Right renal pelvis (tissue), 4 donors: ENCODE measurements around the gene NCKAP5. TPM values are rescaled to one million over a fixed set of nuclear protein-coding genes. Genes with fewer than 3 reads are reported as not detected.

ENCODE experiments used
- DNase-seq, 4 donors: peaks; one replicate each; pipeline ENCODE4 v3.0.0-alpha.2; 2013; ENCODE audit warnings: low read depth in 4 of 4, low spot score in 3 of 4, missing footprints in 1 of 4
- polyA plus RNA-seq, 4 donors: library from polyadenylated mRNA; unstranded; fragments of 120-200 nt; gene quantifications; one replicate each; pipeline ENCODE4 v1.2.1, GENCODE V29; 2013; ENCODE audit not compliant: insufficient read length in 4 of 4

NCKAP5 gene
- polyA plus RNA-seq, 4 donors = 7.2 to 10.1 (median 7.8) TPM

GRCh38 chr2:132804051-132804450 is 764.2 kb downstream of the NCKAP5 start:
- DNase-seq = no peak

GRCh38 chr2:132798341-132798740 is 769.9 kb downstream of the NCKAP5 start:
- DNase-seq = no peak

GRCh38 chr2:132797556-132797955 is 770.7 kb downstream of the NCKAP5 start:
- DNase-seq = no peak

- no peak for DNase-seq
These were observed 771.2 kb downstream of the NCKAP5 start for GRCh38 chr2:132797071-132797470.

GRCh38 chr2:132795220-132795619 is 773.0 kb downstream of the NCKAP5 start:
- no peak for DNase-seq

GRCh38 chr2:132793532-132793931 is 774.7 kb downstream of the NCKAP5 start:
- no peak for DNase-seq

GRCh38 chr2:132790207-132790785 is 778.0 kb downstream of the NCKAP5 start:
- DNase-seq = no peak

GRCh38 chr2:132789066-132789465 is 779.2 kb downstream of the NCKAP5 start:
- DNase-seq = no peak

GRCh38 chr2:132788310-132788838 is 779.9 kb downstream of the NCKAP5 start:
- no peak for DNase-seq

- DNase-seq = no peak
These were observed 784.4 kb downstream of the NCKAP5 start for GRCh38 chr2:132783883-132784282.

GRCh38 chr2:132782176-132782783 is 786.0 kb downstream of the NCKAP5 start:
- no peak for DNase-seq

- no peak for DNase-seq
These were observed 787.6 kb downstream of the NCKAP5 start for GRCh38 chr2:132780651-132781050.

GRCh38 chr2:132779206-132779721 is 789.0 kb downstream of the NCKAP5 start:
- DNase-seq = no peak

- no peak for DNase-seq
These were observed 792.0 kb downstream of the NCKAP5 start for GRCh38 chr2:132776287-132776686.

GRCh38 chr2:132774189-132774588 is 794.1 kb downstream of the NCKAP5 start:
- no peak for DNase-seq

- DNase-seq = no peak
These were observed 794.9 kb downstream of the NCKAP5 start for GRCh38 chr2:132773331-132773730.

GRCh38 chr2:132772340-132772739 is 795.9 kb downstream of the NCKAP5 start:
- DNase-seq = no peak

- no peak for DNase-seq
These were observed 801.7 kb downstream of the NCKAP5 start for GRCh38 chr2:132766573-132766972.

- no peak for DNase-seq
These were observed 806.8 kb downstream of the NCKAP5 start for GRCh38 chr2:132761437-132761836.

GRCh38 chr2:132760971-132761370 is 807.3 kb downstream of the NCKAP5 start:
- no peak for DNase-seq

GRCh38 chr2:132760405-132760804 is 807.9 kb downstream of the NCKAP5 start:
- no peak for DNase-seq

GRCh38 chr2:132758995-132759394 is 809.3 kb downstream of the NCKAP5 start:
- no peak for DNase-seq
